ENCODE data around the gene PRRT4. TPM values are rescaled to one million over a fixed set of nuclear protein-coding genes. Genes with fewer than 3 reads are reported as not detected.

Gene PRRT4
- total RNA-seq, 1 donor from 2014 or later: 1.3 TPM

DNA sequence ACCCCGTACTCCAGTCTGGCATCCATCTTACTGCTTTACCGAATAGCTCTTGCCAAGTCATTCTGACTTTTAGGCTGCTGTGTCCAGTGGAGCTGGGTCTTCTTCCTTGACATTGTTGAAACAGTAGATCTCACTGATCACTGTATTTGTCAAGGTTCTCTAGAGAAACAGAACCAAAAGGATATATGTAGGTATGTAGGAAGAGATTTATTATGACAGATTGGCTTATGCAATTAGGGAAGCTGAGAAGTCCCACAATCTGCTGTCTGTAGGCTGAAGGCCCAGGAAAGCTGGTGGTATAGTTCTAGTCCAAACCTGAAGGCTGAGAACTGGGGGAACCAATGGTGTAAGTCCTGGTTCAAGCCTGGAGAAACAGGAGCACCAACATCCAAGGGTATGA lies 12.1 kb upstream of the PRRT4 start:
- no peak for ATAC-seq

DNA sequence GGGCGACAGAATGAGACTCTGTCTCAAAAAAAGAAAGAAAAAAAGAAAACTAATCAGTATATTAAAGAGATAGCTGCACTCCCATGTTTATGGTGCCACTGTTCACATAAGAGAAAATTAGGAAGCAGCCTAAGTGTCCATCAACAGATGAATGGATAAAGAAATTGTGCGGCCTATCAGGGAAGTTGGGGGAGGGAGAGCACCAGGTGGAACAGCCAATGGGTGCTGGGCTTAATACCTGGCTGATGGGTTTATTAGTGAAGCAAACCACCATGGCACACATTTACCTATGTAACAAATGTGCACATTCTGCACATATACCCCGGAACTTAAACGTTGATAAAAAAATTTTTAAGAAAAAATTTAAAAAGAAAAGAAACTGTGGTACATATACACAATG lies 9.0 kb upstream of the PRRT4 start:
- no peak for ATAC-seq

GRCh38 chr7:128366986-128367385 lies 5.5 kb upstream of the PRRT4 start:
- no peak for ATAC-seq

- peak; percentile 79 for ATAC-seq
Observed at GRCh38 chr7:128366300-128366699, 4.8 kb upstream of the PRRT4 start.

DNA sequence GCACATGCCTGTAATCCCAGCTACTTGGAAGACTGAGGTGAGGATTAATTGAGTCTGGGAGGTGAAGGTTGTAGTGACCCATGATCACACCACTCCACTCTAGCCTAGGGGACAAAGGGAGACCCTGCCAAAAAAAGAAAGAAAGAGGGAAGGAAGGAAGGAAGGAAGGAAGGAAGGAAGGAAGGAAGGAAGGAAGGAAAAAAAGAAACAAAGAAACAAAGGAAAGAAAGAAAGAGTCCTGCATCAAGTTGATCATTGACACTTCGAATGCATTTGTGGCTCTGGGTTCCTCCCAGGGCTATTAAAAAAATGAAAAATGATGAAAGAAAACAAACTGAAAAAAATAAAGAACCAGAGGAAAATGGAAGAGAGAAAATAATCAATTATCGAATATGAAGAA lies 3.9 kb upstream of the PRRT4 start:
- no peak for ATAC-seq

DNA sequence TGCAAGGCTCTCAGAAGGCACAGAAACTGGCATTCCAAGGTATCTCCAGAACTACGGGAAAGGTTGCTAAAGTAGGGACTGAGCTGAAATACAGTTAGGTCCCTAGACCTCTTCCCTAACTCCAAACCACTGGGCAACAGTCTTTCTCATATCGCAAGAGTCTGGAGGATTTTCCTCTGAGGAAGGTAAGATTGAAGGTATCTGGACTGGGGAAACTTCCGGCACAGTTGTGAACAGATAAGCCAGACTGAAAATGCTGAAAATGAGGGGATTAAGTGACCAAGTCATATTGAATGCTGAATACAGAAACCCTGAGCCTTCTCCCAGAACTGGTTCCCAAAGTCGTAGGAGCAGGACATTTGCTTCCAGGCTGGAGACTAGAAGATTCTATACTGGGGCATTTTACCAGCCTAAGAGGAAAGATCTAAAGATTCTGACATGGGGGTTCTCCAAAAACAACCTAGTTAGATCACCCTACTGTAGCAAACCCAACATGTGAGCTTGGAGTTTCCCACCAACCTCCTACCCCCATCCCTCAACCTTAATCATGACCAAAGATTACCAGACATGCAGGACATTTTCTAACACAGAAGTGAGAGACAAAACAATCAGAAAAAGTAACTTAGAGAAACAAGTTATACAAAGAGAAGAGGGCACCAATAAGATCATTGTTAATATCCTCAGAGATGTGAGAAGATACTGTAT lies 2.8 kb upstream of the PRRT4 start:
- ATAC-seq: no peak

DNA sequence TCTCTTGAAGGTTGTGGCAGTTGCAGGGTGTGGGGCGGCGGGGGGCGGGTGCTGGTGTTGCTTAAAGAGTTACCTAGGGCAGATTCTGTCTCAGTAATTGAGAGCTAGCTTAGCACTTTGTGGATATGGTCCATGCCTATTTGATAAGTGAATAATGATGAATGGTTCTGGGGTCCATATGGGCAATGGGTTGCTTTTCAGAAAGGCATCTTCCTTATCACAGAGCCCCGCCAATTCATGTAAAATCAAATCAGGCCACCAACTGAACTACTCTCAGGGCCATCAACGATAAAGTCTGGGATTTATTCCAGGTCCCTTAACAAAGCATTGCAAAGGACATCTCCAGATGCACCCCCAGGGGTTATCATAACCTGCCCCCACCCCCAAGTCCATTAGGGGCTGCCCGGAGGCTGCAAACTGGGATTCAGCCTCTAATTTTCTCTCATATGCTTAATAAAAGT lies 1.8 kb upstream of the PRRT4 start:
- ATAC-seq: no peak

DNA sequence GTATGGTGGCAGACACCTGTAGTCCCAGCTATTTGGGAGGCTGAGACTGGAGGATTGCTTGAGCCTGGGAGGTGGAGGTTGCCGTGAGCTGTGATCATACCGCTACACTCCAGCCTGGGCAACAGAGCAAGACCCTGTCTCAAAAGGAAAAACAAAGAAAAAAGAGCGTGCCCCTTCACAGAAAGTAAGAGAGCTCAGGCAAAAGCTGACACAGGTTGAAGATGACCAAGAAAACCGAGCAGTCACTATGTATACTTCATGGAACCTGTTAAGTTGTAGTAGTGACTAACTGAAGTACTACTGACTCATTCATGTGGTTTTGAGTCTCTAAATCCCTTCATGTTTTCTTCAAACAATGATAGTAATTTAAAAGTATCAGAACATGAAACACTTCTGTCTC lies 1.2 kb upstream of the PRRT4 start:
- peak; percentile 67 for ATAC-seq

DNA sequence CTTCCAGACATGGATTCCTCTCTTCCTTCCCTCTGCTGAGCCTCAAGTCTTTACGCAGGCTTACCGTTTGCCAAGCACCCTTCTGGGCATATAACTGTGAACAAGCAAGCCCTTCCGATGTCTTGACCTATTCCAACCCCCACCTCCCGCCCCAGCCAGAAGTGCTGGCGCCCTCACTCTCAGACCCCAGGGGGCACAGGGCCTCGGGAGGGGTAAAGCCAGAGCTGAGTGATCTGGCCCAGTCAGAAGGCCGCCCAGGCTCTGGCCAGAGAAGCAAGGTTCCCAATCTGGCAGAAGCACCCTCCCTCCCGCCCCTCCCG lies 1.2 kb downstream of the PRRT4 start:
- no peak for ATAC-seq

GRCh38 chr7:128359939-128360338 lies 1.6 kb downstream of the PRRT4 start:
- ATAC-seq: no peak

DNA sequence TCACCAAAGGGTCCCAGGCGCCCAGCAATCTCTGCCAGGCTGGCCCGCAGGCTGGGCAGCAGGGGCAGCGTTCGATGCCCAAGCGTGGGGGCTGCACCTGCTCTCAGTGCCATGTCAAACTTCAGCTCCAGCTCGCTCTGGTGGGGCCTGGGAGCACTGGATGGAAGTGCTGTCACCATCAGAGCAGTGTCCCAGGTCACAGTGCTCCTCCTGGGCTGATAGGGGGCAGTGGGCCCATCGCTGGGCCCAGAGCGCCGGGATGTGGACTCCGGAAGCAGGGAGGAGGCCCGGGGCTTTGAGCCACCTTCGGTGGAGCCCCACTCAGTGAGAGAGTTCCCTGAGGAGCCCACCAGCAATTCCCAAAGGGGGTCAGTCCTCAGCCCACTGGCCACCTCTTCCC lies 2.2 kb downstream of the PRRT4 start:
- no peak for ATAC-seq

DNA sequence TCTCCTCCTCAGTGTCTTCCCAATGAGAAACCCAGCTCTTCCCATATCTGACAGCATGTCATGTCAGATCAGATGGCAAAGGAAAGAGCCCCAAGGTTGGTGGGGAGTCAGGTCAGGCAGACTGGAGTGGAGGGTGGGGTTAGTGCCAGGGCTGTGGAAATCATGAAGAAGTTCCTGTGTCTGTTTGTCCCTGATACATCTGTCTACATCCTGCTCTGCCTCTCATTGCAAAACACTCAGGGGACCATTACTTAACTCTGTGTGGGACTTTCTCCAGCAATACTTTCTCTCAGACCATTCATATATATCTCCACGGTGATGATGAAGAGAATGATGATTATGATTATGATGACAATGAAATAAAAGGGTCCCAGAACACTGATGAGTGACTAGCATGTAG lies 3.3 kb downstream of the PRRT4 start:
- no peak for ATAC-seq

DNA sequence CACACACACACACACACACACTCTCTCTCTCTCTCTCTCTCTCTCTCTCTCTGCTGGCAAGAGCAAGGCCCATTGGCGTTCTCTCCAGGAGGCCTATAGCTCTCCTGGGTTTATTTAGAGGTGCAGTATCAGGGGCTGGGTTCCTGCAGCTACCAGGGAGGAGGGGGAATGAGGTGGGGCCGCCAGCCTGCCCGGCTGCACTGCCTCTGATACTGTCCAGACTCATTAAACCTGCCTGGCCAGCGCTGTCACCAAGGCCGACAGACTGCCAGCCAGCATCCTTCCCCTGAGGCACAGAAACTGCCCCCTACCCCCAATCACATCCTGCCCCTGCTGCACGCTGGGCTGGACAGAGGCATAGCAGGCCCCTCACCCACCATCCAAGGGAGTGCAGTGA lies 4.3 kb downstream of the PRRT4 start:
- ATAC-seq: no peak

DNA sequence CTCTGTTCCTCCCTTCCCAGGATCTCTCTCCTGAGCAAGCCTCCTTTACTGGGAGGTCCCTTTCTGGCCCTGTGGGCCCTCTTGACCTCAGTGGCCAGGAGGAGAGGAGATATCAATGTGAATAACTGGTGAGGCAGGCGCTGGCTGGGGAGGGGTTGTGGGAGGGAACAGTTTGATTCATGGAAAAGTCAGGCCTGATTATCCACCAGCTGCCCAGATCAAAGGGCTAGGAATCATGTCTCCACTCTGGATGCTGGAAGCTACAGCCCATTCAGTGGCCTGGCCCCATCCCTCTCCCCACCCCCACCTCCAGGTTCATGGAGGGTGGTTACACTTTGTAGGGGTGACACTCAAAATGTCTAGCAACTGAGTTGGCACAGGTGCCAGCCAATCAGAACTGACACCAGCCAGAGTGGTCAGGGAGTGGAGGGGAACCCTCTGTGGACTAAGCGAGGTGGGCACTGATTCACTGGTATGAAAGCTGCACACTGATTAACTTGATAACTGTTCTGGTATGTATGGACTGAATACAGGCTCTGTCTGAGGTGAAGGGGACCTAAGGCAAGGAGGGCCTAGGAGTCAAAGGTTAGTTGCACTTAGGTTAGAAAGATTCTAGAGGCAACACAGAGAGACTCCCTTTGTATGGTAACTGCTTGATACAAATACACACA lies 4.8 kb downstream of the PRRT4 start:
- no peak for ATAC-seq

DNA sequence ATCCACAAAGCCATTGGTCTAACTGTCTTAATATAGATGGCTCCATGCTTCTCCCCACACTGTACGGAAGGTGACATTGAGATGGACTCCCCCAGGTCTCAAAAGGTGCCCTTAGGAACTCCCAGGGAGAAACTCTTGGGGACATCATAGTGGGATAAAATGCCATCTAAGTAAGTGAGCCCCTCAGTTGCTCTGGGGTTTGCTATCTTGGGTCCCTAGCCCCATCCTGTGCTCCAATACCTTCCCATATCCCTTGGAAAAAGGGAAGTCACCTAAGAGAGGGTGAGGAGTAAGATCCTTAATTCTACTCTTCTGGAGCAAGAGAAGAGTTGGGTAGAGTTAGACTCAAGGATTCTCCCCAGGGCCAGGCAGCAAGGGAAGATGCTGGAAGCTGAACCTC lies 7.9 kb downstream of the PRRT4 start:
- no peak for ATAC-seq

DNA sequence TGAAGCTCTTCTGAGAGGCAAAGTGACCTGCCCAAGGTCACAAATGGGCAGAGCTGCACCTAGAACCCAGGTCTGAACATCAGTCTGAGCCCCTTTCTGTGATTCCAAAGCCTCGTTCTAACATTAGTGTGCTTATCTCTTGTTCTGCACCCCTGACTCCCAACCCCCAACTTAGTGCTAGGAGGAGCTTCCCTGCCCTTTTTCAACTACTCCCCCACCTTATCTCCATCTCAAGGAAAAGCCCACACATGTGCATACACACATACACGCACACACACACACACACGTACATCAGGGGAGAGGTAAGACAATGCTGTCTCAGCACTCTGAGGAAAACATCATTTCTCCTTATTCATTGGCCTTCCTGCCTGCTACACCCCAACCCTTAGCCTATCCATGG lies 8.3 kb downstream of the PRRT4 start:
- no peak for ATAC-seq

GRCh38 chr7:128352636-128353035 lies 8.9 kb downstream of the PRRT4 start:
- ATAC-seq: no peak

DNA sequence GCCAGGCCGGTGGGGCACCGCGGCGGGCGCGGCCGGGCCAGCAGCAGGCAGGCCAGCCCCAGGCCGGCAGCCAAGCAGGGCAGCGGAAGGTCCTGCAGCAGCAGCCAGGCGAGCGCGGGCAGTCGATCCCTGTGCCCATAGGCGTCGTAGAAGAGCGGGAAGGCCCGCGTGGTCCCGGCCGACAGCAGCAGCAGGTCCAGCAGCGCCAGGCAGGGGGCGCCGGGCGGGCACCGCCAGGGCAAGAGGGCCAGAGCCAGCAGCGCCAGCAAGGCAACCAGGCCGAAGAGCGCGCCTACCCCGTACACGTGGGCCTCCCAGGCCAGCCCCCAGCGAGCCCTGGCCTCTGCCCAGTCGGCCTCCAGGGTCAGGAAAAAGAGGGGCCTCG lies 9.3 kb downstream of the PRRT4 start:
- ATAC-seq: peak; percentile 47

GRCh38 chr7:128351296-128352152 lies 10.0 kb downstream of the PRRT4 start:
- ATAC-seq: no peak

- ATAC-seq: no peak
Observed at GRCh38 chr7:128350708-128351295, 10.7 kb downstream of the PRRT4 start.

GRCh38 chr7:128349466-128349825 lies 12.0 kb downstream of the PRRT4 start:
- peak; percentile 24 for ATAC-seq

GRCh38 chr7:128347647-128348097 lies 13.8 kb downstream of the PRRT4 start:
- ATAC-seq: no peak

- no peak for ATAC-seq
Observed at GRCh38 chr7:128344431-128344774, 17.1 kb downstream of the PRRT4 start.

All from esophagus mucosa (tissue), 1 donor.